Kidney (tissue), 14 donors: ENCODE data around the gene CDV3. TPM values are rescaled to one million over a fixed set of nuclear protein-coding genes. Genes with fewer than 3 reads are reported as not detected.
"Not testable (repeated sequence)": the region's sequence is repeated elsewhere in the genome, so short reads cannot be mapped to it uniquely, and the experiment has no call there.

ENCODE experiments used
- DNase-seq, 5 donors: peaks; one replicate each; pipeline ENCODE4 v3.0.0-alpha.2; 2013 to 2020
- FAIRE-seq: peaks from 2 replicates; lab custom pipeline; 2012; peaks lifted over from hg19 to GRCh38; lab: Jason Lieb, UNC
- H3K27ac ChIP-seq, 2 donors: one replicate each; pipeline ENCODE4 v1.7.0; 2013; ENCODE audit warnings: low read depth in 2 of 2, low read length in 2 of 2, inconsistent platforms in 1 of 2
- H3K27me3 ChIP-seq: one replicate; pipeline ENCODE4 v1.7.1; 2013; ENCODE audit warnings: low read length, inconsistent platforms; ENCODE audit not compliant: control insufficient read depth, insufficient read depth
- H3K36me3 ChIP-seq, 3 donors: one replicate each; pipeline versions ENCODE4 v1.7.0 to v1.7.1; 2013; ENCODE audit warnings: low read length in 3 of 3, control low read depth in 1 of 3, inconsistent platforms in 1 of 3; ENCODE audit not compliant: insufficient read depth in 3 of 3, control insufficient read depth in 2 of 3
- H3K4me1 ChIP-seq, 3 donors: one replicate each; pipeline versions ENCODE4 v1.7.0 to v1.7.1; 2013; ENCODE audit warnings: low read length in 3 of 3, inconsistent platforms in 1 of 3, low read depth in 1 of 3; ENCODE audit not compliant: control insufficient read depth in 2 of 3, insufficient read depth in 2 of 3
- H3K4me3 ChIP-seq, 3 donors: one replicate each; pipeline versions ENCODE4 v1.7.0 to v1.8.1; 2013; ENCODE audit warnings: low read length in 3 of 3, control low read depth in 1 of 3, inconsistent platforms in 1 of 3
- H3K9ac ChIP-seq, 3 donors: one replicate each; pipeline versions ENCODE4 v1.7.0 to v1.7.1; 2013; ENCODE audit warnings: low read length in 3 of 3, control low read depth in 1 of 3, inconsistent platforms in 1 of 3
- H3K9me3 ChIP-seq, 3 donors: one replicate each; pipeline versions ENCODE4 v1.7.0 to v1.7.1; 2013; ENCODE audit warnings: low read length in 3 of 3, control low read depth in 1 of 3, inconsistent platforms in 1 of 3; ENCODE audit not compliant: control insufficient read depth in 2 of 3, insufficient read depth in 1 of 3
- intact Hi-C: fragments of 100-400 bp; cut with DNase I; formaldehyde crosslinking; loops from one replicate; pipeline ENCODE4 v1.11.1; 2022
- polyA plus RNA-seq: library from polyadenylated mRNA; stranded (reverse); fragments of 350-450 nt; fragmentation: Illumina TruSeq; extraction: RNeasy Lipid Tissue Mini Kit (QIAGEN cat#74804); gene quantifications from one replicate; pipeline ENCODE4 v1.2.3, GENCODE V29; 2014; ENCODE audit warnings: low read depth, low replicate concordance; ENCODE audit not compliant: insufficient read depth
- total RNA-seq: library from RNA; stranded (reverse); fragmentation: NEBNext Ultra II Directional; extraction: Animal tissue kit (Norgen Biotek cat#: 25700); gene quantifications from one replicate; pipeline ENCODE4 v1.2.1, GENCODE V29; 2021
- TF ChIP-seq, protein P1 (sequence below): IDR thresholded peaks from 3 replicates; pipeline ENCODE4 v1.5.1; 2012; ENCODE audit warnings: mild to moderate bottlenecking, moderate library complexity, borderline replicate concordance; ENCODE audit not compliant: insufficient read depth; ENCODE audit errors: extremely low read depth
- donor health status: control.
- donor health status: control.
- donor health status: control.
- donor health status: control.
- donor health status: control.
- donor health status: DM: yes; HTN: yes; CAD: no.
- donor health status: Normal renal cell carcinoma (clear cell type).

Gene CDV3
- total and polyA plus RNA-seq, 2 donors from 2014 or later = 53.2 to 154 TPM

DNA sequence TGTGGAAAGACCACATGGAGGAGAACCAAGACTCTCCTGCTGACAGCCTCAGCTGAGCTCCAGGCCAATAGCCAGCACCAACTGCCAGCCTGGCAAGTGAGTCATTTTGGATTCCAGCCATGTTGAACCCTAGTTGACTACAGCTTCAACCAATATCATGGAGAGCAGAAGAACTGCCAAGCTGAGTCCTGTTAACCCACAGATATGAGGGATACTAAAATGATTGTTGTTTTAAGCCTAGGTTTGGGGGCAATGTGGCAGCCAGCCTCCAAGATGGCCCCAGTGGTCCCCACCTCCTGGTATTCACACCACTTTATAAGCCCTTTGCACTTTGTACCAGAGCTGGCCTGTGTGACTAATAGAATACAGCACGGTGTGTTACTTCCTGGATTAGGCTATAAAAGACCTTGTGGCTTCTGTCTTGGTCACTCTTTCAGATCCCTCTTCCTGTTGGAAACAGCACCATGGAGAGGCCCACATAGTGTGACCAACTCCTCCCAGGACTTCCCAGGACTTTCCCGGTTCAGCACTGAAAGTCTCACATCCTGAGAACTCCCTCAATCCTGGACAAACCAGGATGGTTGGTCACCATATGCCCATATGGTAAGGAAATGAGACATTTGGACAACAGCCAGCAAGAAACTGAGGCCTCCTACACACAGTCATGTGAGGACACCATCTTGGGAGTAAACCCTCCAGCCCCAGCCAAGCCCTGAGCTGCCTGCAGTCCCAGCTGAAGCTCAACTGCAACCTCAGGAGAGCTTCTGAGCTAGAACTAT lies 32.4 kb upstream of the CDV3 start:
- no peak overlapping the region for H3K4me3 ChIP-seq
- no peaks in the 10 kb centered on the region for H3K36me3 ChIP-seq
- intact Hi-C loops = no loop called here
- no peak for FAIRE-seq
- DNase-seq = no peak
- H3K27ac ChIP-seq = no peak overlapping the region
- no peaks in the 10 kb centered on the region for H3K9me3 ChIP-seq
- no peak overlapping the region for H3K9ac ChIP-seq
- no peaks in the 10 kb centered on the region for H3K27me3 ChIP-seq
- TF ChIP-seq, protein P1, sequence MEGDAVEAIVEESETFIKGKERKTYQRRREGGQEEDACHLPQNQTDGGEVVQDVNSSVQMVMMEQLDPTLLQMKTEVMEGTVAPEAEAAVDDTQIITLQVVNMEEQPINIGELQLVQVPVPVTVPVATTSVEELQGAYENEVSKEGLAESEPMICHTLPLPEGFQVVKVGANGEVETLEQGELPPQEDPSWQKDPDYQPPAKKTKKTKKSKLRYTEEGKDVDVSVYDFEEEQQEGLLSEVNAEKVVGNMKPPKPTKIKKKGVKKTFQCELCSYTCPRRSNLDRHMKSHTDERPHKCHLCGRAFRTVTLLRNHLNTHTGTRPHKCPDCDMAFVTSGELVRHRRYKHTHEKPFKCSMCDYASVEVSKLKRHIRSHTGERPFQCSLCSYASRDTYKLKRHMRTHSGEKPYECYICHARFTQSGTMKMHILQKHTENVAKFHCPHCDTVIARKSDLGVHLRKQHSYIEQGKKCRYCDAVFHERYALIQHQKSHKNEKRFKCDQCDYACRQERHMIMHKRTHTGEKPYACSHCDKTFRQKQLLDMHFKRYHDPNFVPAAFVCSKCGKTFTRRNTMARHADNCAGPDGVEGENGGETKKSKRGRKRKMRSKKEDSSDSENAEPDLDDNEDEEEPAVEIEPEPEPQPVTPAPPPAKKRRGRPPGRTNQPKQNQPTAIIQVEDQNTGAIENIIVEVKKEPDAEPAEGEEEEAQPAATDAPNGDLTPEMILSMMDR = no peak
- H3K4me1 ChIP-seq = peaks cover 0 to 5% (median 0%) of the 10 kb centered on the region in 3 donors

DNA sequence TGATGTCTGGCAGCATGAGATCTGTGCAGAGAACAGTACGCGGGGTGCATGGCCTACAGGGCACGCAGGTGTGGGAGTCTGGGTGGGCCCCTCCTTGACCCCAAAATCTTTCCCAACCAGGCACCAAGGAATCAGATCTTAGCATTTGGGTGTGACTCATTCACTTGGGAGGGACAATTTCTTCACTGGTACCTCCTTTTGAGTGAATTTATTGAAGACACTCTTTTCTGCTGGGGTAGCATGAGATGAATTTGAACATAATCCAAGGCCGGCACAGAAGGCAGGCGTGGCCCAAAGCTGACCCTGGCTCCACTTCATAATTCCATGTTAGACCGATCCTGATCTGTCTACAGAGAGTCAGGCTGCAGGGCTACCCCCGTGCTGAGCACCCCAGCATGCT lies 30.6 kb upstream of the CDV3 start:
- Histone ChIP-seq H3K9me3 (no peaks in the 10 kb centered on the region), H3K36me3 (no peaks in the 10 kb centered on the region), H3K4me3 (no peak overlapping the region), H3K9ac (no peak overlapping the region), H3K27ac (no peak overlapping the region), H3K4me1 (peaks cover 0 to 6% (median 0%) of the 10 kb centered on the region in 3 donors), H3K27me3 (no peaks in the 10 kb centered on the region)
- FAIRE-seq (no peak), DNase-seq (no peak)
- TF ChIP-seq, protein P1 = no peak
- intact Hi-C loops = no loop called here

DNA sequence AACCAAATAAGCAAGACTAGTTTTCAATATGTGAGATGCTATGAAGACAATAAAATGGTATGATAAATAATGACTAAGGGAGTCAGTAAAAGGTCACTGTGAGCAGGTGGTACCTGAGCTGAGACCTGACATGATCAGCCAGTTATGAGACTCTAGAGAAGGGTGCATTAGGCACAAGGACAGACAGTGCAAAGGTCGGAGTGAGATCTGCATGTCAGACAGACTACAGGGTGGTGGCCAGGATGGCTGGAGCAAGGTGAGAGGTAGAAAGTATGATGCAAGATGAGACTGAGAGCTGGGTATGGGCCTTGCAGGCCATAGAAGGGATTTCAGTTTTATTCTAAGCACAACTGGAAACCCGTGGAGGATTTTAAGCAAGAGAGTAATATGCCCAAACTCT lies 28.5 kb upstream of the CDV3 start:
- FAIRE-seq, H3K27ac ChIP-seq, H3K4me1 ChIP-seq, H3K9ac ChIP-seq, intact Hi-C loops, H3K27me3 ChIP-seq, H3K4me3 ChIP-seq, H3K9me3 ChIP-seq, H3K36me3 ChIP-seq, DNase-seq: not testable (repeated sequence)

DNA sequence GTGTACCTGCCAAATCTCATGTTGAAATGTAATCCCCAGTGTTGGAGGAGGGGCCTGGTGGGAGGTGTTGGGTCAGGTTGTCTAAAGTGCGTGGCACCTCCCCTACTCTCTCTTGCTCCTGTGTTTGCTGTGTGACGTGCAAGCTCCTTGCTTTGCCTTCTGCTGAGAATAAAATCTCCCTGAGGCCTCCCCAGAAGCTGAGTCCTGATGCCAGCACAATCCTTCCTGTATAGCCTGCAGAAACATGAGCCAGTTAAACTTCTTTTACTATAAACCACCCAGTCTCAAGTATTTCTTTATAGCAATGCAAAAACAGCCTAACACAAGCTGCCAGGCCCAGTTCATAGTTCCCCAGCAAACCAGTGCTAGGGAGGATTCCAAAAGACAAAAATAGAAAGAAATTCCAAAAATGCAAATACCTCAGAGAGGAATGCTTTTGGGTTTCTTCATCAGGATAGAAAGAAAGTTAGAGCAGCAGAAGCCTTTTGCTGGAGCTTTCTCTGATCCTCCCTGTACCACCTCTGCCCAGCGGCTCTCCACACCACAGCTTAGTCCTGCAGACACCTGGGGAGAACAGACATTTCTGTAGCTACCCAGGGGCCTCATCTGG lies 25.9 kb upstream of the CDV3 start:
- no peaks in the 10 kb centered on the region for H3K36me3 ChIP-seq
- H3K27ac ChIP-seq = peak overlapping the region; percentile 15 to 54
- H3K27me3 ChIP-seq = no peaks in the 10 kb centered on the region
- FAIRE-seq = no peak
- no peak overlapping the region for H3K9ac ChIP-seq
- no peak overlapping the region for H3K4me3 ChIP-seq
- TF ChIP-seq, protein P1 = no peak
- no peaks in the 10 kb centered on the region for H3K9me3 ChIP-seq
- DNase-seq = peak in 1 of 5 donors; percentile 31
- H3K4me1 ChIP-seq = peaks cover 0 to 6% (median 0%) of the 10 kb centered on the region in 3 donors
- intact Hi-C loops = no loop called here
